HEK293T (cell line): Measurements from ENCODE around the gene SERHL2.

ENCODE experiments used
- ARNT ChIP-seq: fragments of 450-650 bp; IDR thresholded peaks from 2 replicates; pipeline ENCODE4 v1.6.1; 2017; ENCODE audit warnings: mild to moderate bottlenecking
- FOXA1 ChIP-seq: fragments of 450-650 bp; IDR thresholded peaks from 2 replicates; pipeline ENCODE4 v1.6.1; 2016; ENCODE audit warnings: mild to moderate bottlenecking
- HDGF ChIP-seq: fragments of 450-650 bp; IDR thresholded peaks from 2 replicates; pipeline ENCODE4 v1.6.1; 2017; ENCODE audit warnings: antibody characterized with exemption, borderline replicate concordance
- LEF1 ChIP-seq: fragments of 450-650 bp; IDR thresholded peaks from 2 replicates; pipeline ENCODE4 v1.6.1; 2017; ENCODE audit warnings: mild to moderate bottlenecking, borderline replicate concordance
- SP1 ChIP-seq: fragments of 450-650 bp; IDR thresholded peaks from 2 replicates; pipeline ENCODE4 v1.6.1; 2017
- SUZ12 ChIP-seq: fragments of 450-650 bp; IDR thresholded peaks from 2 replicates; pipeline ENCODE4 v1.6.1; 2016; ENCODE audit warnings: mild to moderate bottlenecking
- TF ChIP-seq, protein P1 (sequence below): fragments of 450-650 bp; IDR thresholded peaks from 2 replicates; pipeline ENCODE4 v1.6.1; 2016

DNA sequence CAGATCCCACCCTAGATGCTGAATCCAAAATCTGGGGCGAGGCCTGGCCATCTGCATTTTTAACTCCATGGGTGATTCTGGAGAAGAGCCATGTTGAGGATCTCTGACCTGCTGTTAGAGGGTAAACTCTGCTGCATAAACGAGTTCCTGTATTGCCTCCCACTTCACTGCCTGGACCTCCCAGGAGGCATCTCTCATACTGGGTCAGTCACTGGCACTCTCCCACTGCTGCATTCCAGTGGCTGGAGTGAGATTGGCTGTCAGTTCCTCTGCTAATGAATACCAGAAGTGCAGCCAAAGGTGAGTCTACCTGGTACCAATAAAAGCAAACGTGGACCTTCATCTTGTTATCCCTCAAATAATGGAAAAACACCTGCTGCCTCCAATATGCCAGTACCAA, 50.6 kb downstream of the SERHL2 start:
- TF ChIP-seq ARNT = no peak
- TF ChIP-seq HDGF = no peak
- no peak for TF ChIP-seq FOXA1
- TF ChIP-seq LEF1 = no peak
- no peak for TF ChIP-seq SP1
- TF ChIP-seq, protein P1, sequence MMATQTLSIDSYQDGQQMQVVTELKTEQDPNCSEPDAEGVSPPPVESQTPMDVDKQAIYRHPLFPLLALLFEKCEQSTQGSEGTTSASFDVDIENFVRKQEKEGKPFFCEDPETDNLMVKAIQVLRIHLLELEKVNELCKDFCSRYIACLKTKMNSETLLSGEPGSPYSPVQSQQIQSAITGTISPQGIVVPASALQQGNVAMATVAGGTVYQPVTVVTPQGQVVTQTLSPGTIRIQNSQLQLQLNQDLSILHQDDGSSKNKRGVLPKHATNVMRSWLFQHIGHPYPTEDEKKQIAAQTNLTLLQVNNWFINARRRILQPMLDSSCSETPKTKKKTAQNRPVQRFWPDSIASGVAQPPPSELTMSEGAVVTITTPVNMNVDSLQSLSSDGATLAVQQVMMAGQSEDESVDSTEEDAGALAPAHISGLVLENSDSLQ = no peak
- no peak for TF ChIP-seq SUZ12
